Naive thymus-derived CD8-positive, alpha-beta T cell (primary cell): ENCODE results near the gene PIPOX. TPM values are rescaled to one million over a fixed set of nuclear protein-coding genes. Genes with fewer than 3 reads are reported as not detected.

ENCODE experiments used
- ATAC-seq, 2 donors: fragments of 150-1000 bp; cut with Tn5 transposase in 1 of 2; sonication (Bioruptor Pico), chemical (Tn5 transposase) in 1 of 2; 1 replicate in 1 of 2; 2 replicates in 1 of 2; pipeline ENCODE4 v1.10.0; 2021; ENCODE audit warnings: mild to moderate bottlenecking in 2 of 2, moderate library complexity in 2 of 2
- POLR2A ChIA-PET: fragments of 350-600 bp; sonication (Branson Sonifier 250); formaldehyde crosslinking; loops from one replicate; lab custom pipeline; 2021; ENCODE audit warnings: antibody characterized with exemption; lab: Charles Lee
- DNase-seq, 10 donors: peaks; one replicate each; pipeline versions ENCODE4 v3.0.0 to v3.0.0-alpha.2; 2020 to 2022
- H3K27ac Mint-ChIP-seq, 10 donors: one replicate each; pipeline ENCODE4 v1.8.0; 2020 to 2022; ENCODE audit warnings: mild to moderate bottlenecking in 10 of 10, mixed read lengths in 10 of 10, moderate library complexity in 4 of 10, inconsistent platforms in 1 of 10
- H3K27me3 Mint-ChIP-seq, 5 donors: one replicate each; pipeline ENCODE4 v1.8.0; 2021 to 2022; ENCODE audit warnings: mixed read lengths in 5 of 5
- H3K36me3 Mint-ChIP-seq, 3 donors: one replicate each; pipeline ENCODE4 v1.8.0; 2020 to 2022; ENCODE audit warnings: mixed read lengths in 3 of 3, mild to moderate bottlenecking in 2 of 3, inconsistent platforms in 1 of 3
- H3K4me1 Mint-ChIP-seq, 4 donors: one replicate each; pipeline ENCODE4 v1.8.0; 2021 to 2022; ENCODE audit warnings: mixed read lengths in 4 of 4
- H3K4me3 Mint-ChIP-seq, 10 donors: one replicate each; pipeline ENCODE4 v1.8.0; 2020 to 2022; ENCODE audit warnings: mild to moderate bottlenecking in 10 of 10, mixed read lengths in 10 of 10, moderate library complexity in 6 of 10, inconsistent platforms in 1 of 10
- H3K9me3 Mint-ChIP-seq, 9 donors: one replicate each; pipeline ENCODE4 v1.8.0; 2020 to 2022; ENCODE audit warnings: mixed read lengths in 9 of 9, mild to moderate bottlenecking in 3 of 9, inconsistent platforms in 1 of 9, moderate library complexity in 1 of 9
- polyA plus RNA-seq, 3 donors: library from polyadenylated mRNA; unstranded; fragments of 300-500 nt; fragmentation: Illumina TruSeq; gene quantifications; one replicate each; pipeline ENCODE4 v1.2.3, GENCODE V29; 2021
- total RNA-seq, 8 experiments: library from RNA in 2 of 8; stranded (reverse) in 2 of 8; gene quantifications; one replicate each; pipeline ENCODE4 v1.2.3 and lab custom pipeline; 2021 to 2026

PIPOX gene
- total and polyA plus RNA-seq, 5 experiments from 2014 or later, result 1.2 to 8.7 (median 1.5) TPM

GRCh38 chr17:29071303-29071702 is 28.4 kb downstream of the PIPOX start:
- DNase-seq (no peak), ATAC-seq (no peak)
- Mint-ChIP-seq H3K4me1 (peaks cover 0 to 10% (median 2%) of the 10 kb centered on the region in 4 donors), H3K36me3 (no peaks in the 10 kb centered on the region), H3K4me3 (no peak overlapping the region), H3K27me3 (no peaks in the 10 kb centered on the region), H3K27ac (no peak overlapping the region), H3K9me3 (no peaks in the 10 kb centered on the region)
- POLR2A ChIA-PET, result no interaction called here

- ATAC-seq, result no peak
- Mint-ChIP-seq H3K27me3 (no peaks in the 10 kb centered on the region), H3K4me1 (peaks cover 0 to 10% (median 2%) of the 10 kb centered on the region in 4 donors), H3K4me3 (no peak overlapping the region), H3K27ac (peak overlapping the region in 3 of 10 donors; percentile 4 to 80 (median 32)), H3K9me3 (no peaks in the 10 kb centered on the region), H3K36me3 (no peaks in the 10 kb centered on the region)
- POLR2A ChIA-PET, result no interaction called here
- no peak for DNase-seq
Observed at GRCh38 chr17:29073045-29073444, 30.1 kb downstream of the PIPOX start.

GRCh38 chr17:29073520-29073919 is 30.6 kb downstream of the PIPOX start:
- no peaks in the 10 kb centered on the region for H3K9me3 Mint-ChIP-seq
- POLR2A ChIA-PET, result no interaction called here
- H3K36me3 Mint-ChIP-seq, result no peaks in the 10 kb centered on the region
- H3K27me3 Mint-ChIP-seq, result no peaks in the 10 kb centered on the region
- ATAC-seq, result no peak
- H3K4me3 Mint-ChIP-seq, result no peak overlapping the region
- peak overlapping the region in 3 of 10 donors; percentile 32 to 80 (median 34) for H3K27ac Mint-ChIP-seq
- no peak for DNase-seq
- peaks cover 0 to 10% (median 2%) of the 10 kb centered on the region in 4 donors for H3K4me1 Mint-ChIP-seq

GRCh38 chr17:29074488-29074887 is 31.5 kb downstream of the PIPOX start:
- no peak for DNase-seq
- POLR2A ChIA-PET, result no interaction called here
- Mint-ChIP-seq H3K27me3 (no peaks in the 10 kb centered on the region), H3K4me3 (no peak overlapping the region), H3K9me3 (no peaks in the 10 kb centered on the region), H3K4me1 (peaks cover 0 to 10% (median 2%) of the 10 kb centered on the region in 4 donors), H3K27ac (peak overlapping the region in 1 of 10 donors; percentile 7), H3K36me3 (no peaks in the 10 kb centered on the region)
- ATAC-seq, result no peak

- POLR2A ChIA-PET, result no interaction called here
- Mint-ChIP-seq H3K4me3 (no peak overlapping the region), H3K36me3 (peaks cover 0 to 12% (median 3%) of the 10 kb centered on the region in 3 donors), H3K27me3 (no peaks in the 10 kb centered on the region), H3K27ac (peak overlapping the region in 2 of 10 donors; percentile 30 to 36), H3K9me3 (no peaks in the 10 kb centered on the region), H3K4me1 (peaks cover 0 to 11% (median 2%) of the 10 kb centered on the region in 4 donors)
- DNase-seq (no peak), ATAC-seq (no peak)
Observed at GRCh38 chr17:29076087-29076486, 33.1 kb downstream of the PIPOX start.

- DNase-seq, result no peak
- no peak overlapping the region for H3K4me3 Mint-ChIP-seq
- H3K27me3 Mint-ChIP-seq, result no peaks in the 10 kb centered on the region
- H3K9me3 Mint-ChIP-seq, result no peaks in the 10 kb centered on the region
- H3K36me3 Mint-ChIP-seq, result peaks cover 0 to 18% (median 5%) of the 10 kb centered on the region in 3 donors
- H3K4me1 Mint-ChIP-seq, result peaks cover 0 to 11% (median 2%) of the 10 kb centered on the region in 4 donors
- POLR2A ChIA-PET, result no interaction called here
- peak overlapping the region in 3 of 10 donors; percentile 13 to 73 (median 56) for H3K27ac Mint-ChIP-seq
- ATAC-seq, result no peak
Observed at GRCh38 chr17:29076722-29077121, 33.8 kb downstream of the PIPOX start.

- Mint-ChIP-seq H3K27me3 (no peaks in the 10 kb centered on the region), H3K36me3 (peaks cover 0 to 23% (median 5%) of the 10 kb centered on the region in 3 donors), H3K4me3 (no peak overlapping the region), H3K9me3 (no peaks in the 10 kb centered on the region), H3K4me1 (peaks cover 0 to 11% (median 2%) of the 10 kb centered on the region in 4 donors), H3K27ac (peak overlapping the region in 3 of 10 donors; percentile 15 to 73 (median 34))
- POLR2A ChIA-PET, result no interaction called here
- ATAC-seq (no peak), DNase-seq (no peak)
Observed at GRCh38 chr17:29077320-29077719, 34.4 kb downstream of the PIPOX start.

- POLR2A ChIA-PET, result no interaction called here
- no peaks in the 10 kb centered on the region for H3K27me3 Mint-ChIP-seq
- H3K9me3 Mint-ChIP-seq, result no peaks in the 10 kb centered on the region
- peaks cover 0 to 26% (median 5%) of the 10 kb centered on the region in 3 donors for H3K36me3 Mint-ChIP-seq
- ATAC-seq (no peak), DNase-seq (no peak)
- H3K4me1 Mint-ChIP-seq, result peaks cover 0 to 4% (median 2%) of the 10 kb centered on the region in 4 donors
- H3K4me3 Mint-ChIP-seq, result no peak overlapping the region
- H3K27ac Mint-ChIP-seq, result peak overlapping the region in 4 of 10 donors; percentile 3 to 71 (median 32)
Observed at GRCh38 chr17:29078183-29079045, 35.5 kb downstream of the PIPOX start.

GRCh38 chr17:29079433-29079832 is 36.5 kb downstream of the PIPOX start:
- H3K4me1 Mint-ChIP-seq, result peaks cover 0 to 4% (median 2%) of the 10 kb centered on the region in 4 donors
- POLR2A ChIA-PET, result interaction anchor here (0.6 to 1.2 kb wide), 2 partner anchors 117 to 162 kb away, joined by 3 to 4 read pairs; no protein-coding TSS in a partner anchor
- no peaks in the 10 kb centered on the region for H3K27me3 Mint-ChIP-seq
- no peak for ATAC-seq
- H3K36me3 Mint-ChIP-seq, result peaks cover 0 to 36% (median 5%) of the 10 kb centered on the region in 3 donors
- H3K4me3 Mint-ChIP-seq, result no peak overlapping the region
- no peak for DNase-seq
- no peak overlapping the region for H3K27ac Mint-ChIP-seq
- no peaks in the 10 kb centered on the region for H3K9me3 Mint-ChIP-seq

- H3K4me3 Mint-ChIP-seq, result no peak overlapping the region
- no peak overlapping the region for H3K27ac Mint-ChIP-seq
- H3K36me3 Mint-ChIP-seq, result peaks cover 0 to 40% (median 5%) of the 10 kb centered on the region in 3 donors
- no peak for DNase-seq
- POLR2A ChIA-PET, result interaction anchor here (1.2 kb wide), 1 partner anchor 162 kb away, joined by 3 read pairs; no protein-coding TSS in a partner anchor
- ATAC-seq, result no peak
- no peaks in the 10 kb centered on the region for H3K27me3 Mint-ChIP-seq
- H3K9me3 Mint-ChIP-seq, result no peaks in the 10 kb centered on the region
- peaks cover 0 to 4% (median 0%) of the 10 kb centered on the region in 4 donors for H3K4me1 Mint-ChIP-seq
Observed at GRCh38 chr17:29079887-29080286, 36.9 kb downstream of the PIPOX start.

- no peak overlapping the region for H3K4me3 Mint-ChIP-seq
- POLR2A ChIA-PET, result no interaction called here
- no peak for DNase-seq
- H3K4me1 Mint-ChIP-seq, result peaks cover 0 to 4% (median 0%) of the 10 kb centered on the region in 4 donors
- H3K36me3 Mint-ChIP-seq, result peaks cover 0 to 44% (median 5%) of the 10 kb centered on the region in 3 donors
- no peak overlapping the region for H3K27ac Mint-ChIP-seq
- ATAC-seq, result no peak
- no peaks in the 10 kb centered on the region for H3K27me3 Mint-ChIP-seq
- H3K9me3 Mint-ChIP-seq, result no peaks in the 10 kb centered on the region
Observed at GRCh38 chr17:29080323-29080722, 37.4 kb downstream of the PIPOX start.

- ATAC-seq, result no peak
Observed at GRCh38 chr17:29080965-29081364, 38.0 kb downstream of the PIPOX start.

GRCh38 chr17:29084541-29085146 is 41.7 kb downstream of the PIPOX start:
- DNase-seq (no peak), ATAC-seq (no peak)
- Mint-ChIP-seq H3K27ac (peak overlapping the region in 3 of 10 donors; percentile 22 to 64 (median 47)), H3K4me3 (no peak overlapping the region), H3K9me3 (no peaks in the 10 kb centered on the region), H3K4me1 (peaks cover 0 to 1% (median 0%) of the 10 kb centered on the region in 4 donors), H3K36me3 (peaks cover 3 to 85% (median 16%) of the 10 kb centered on the region in 3 donors), H3K27me3 (no peaks in the 10 kb centered on the region)
- POLR2A ChIA-PET, result no interaction called here

More at GRCh38 chr17:29080965-29081364, 38.0 kb downstream of the PIPOX start:
- POLR2A ChIA-PET, result no interaction called here
- Mint-ChIP-seq H3K27ac (peak overlapping the region in 1 of 10 donors; percentile 23), H3K4me3 (no peak overlapping the region), H3K27me3 (no peaks in the 10 kb centered on the region), H3K4me1 (peaks cover 0 to 1% (median 0%) of the 10 kb centered on the region in 4 donors), H3K36me3 (peaks cover 0 to 51% (median 5%) of the 10 kb centered on the region in 3 donors), H3K9me3 (no peaks in the 10 kb centered on the region)
- DNase-seq, result no peak
